WI38 (cell line): Measurements from ENCODE around the gene ALPI.

Source experiments
- H3K4me3 ChIP-seq: 2 replicates; pipeline ENCODE4 v1.5.1; 2011; ENCODE audit warnings: low read depth, mild to moderate bottlenecking, control low read depth, low read length
- TF ChIP-seq, protein P1 (sequence below): IDR thresholded peaks from 2 replicates; pipeline ENCODE4 v1.5.1; 2012; ENCODE audit warnings: low read depth, mild to moderate bottlenecking, control low read depth, low read length

Gene ALPI

GRCh38 chr2:232458661-232459418 is 2.9 kb downstream of the ALPI start:
- H3K4me3 ChIP-seq: no peak overlapping the region
- TF ChIP-seq, protein P1, sequence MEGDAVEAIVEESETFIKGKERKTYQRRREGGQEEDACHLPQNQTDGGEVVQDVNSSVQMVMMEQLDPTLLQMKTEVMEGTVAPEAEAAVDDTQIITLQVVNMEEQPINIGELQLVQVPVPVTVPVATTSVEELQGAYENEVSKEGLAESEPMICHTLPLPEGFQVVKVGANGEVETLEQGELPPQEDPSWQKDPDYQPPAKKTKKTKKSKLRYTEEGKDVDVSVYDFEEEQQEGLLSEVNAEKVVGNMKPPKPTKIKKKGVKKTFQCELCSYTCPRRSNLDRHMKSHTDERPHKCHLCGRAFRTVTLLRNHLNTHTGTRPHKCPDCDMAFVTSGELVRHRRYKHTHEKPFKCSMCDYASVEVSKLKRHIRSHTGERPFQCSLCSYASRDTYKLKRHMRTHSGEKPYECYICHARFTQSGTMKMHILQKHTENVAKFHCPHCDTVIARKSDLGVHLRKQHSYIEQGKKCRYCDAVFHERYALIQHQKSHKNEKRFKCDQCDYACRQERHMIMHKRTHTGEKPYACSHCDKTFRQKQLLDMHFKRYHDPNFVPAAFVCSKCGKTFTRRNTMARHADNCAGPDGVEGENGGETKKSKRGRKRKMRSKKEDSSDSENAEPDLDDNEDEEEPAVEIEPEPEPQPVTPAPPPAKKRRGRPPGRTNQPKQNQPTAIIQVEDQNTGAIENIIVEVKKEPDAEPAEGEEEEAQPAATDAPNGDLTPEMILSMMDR: no peak

DNA sequence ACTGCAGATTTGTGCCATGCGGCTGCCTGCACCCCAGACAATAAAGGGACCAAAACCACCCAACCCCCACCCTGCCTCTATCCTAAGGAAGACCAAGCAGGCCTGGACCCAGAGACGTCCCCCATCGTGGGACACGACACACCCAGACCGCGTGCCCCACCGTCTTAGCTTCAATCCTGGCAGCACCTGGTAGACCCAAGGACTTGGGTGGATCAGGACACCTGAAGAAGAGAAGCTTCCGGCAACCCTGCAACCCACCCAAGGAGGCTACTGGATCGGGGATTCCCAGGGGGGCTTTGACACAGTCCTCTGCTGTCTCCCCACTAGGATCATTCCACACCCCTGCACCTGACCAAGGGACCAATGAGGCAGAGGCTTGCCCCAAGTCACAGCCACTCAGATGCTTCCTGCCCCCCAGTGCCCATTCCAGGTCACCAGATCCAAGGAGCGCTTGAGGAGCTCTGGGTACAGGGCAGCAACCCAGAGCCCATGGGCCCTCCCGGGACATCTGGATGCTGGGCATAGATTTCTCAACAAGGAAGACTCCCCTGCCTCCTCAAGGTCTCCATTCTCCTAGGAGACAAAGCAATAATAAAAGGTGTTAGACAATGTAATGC is 3.6 kb downstream of the ALPI start:
- no peak overlapping the region for H3K4me3 ChIP-seq
- TF ChIP-seq, protein P1: no peak

- TF ChIP-seq, protein P1: no peak
These were observed 4.2 kb downstream of the ALPI start for GRCh38 chr2:232460171-232460570.

GRCh38 chr2:232463701-232464543 is 8.0 kb downstream of the ALPI start:
- TF ChIP-seq, protein P1: no peak

More at GRCh38 chr2:232460171-232460570, 4.2 kb downstream of the ALPI start:
- H3K4me3 ChIP-seq: no peak overlapping the region

DNA sequence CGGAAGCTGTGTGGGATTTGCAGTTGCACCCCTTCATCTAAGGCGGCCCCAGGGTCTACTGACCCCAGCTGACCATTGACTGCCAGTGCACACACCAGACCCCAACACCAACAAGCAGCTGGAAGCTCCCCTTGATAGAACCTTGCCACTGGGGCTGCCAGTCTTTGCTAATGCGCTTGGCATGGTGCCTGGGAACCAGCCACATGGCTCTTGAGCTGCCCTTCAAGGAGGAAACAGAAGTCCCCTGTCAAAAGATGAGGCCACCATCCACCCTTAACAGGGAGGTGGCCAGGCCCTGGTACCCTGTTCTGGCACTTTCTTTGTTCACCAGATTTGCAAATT is 8.6 kb downstream of the ALPI start:
- TF ChIP-seq, protein P1: no peak
- no peak overlapping the region for H3K4me3 ChIP-seq

More at GRCh38 chr2:232463701-232464543, 8.0 kb downstream of the ALPI start:
- H3K4me3 ChIP-seq: no peak overlapping the region

GRCh38 chr2:232465061-232465460 is 9.1 kb downstream of the ALPI start:
- H3K4me3 ChIP-seq: no peak overlapping the region
- TF ChIP-seq, protein P1: no peak
